GM13977 (cell line): ENCODE results near the gene VSIR.

Source experiments
- DNase-seq: peaks from one replicate; pipeline ENCODE4 v3.0.0; 2012; ENCODE audit warnings: low spot score
- CTCF ChIP-seq: IDR thresholded peaks from 2 replicates; pipeline ENCODE4 v1.5.1; 2012; ENCODE audit warnings: mild to moderate bottlenecking, control low read depth; ENCODE audit not compliant: insufficient read depth; ENCODE audit errors: extremely low read depth, missing control alignments
- in situ Hi-C: fragments of 300-500 bp; cut with MboI; formaldehyde crosslinking; loops from one replicate; pipeline ENCODE4 v1.12.0; 2022; ENCODE audit warnings: low sequenced_read_pairs, low pct_unique_long_range_greater_than_20kb, mixed read lengths, inconsistent platforms; ENCODE audit not compliant: unreplicated experiment

Gene VSIR

GRCh38 chr10:71723311-71723710 is 50.0 kb downstream of the VSIR start:
- in situ Hi-C loops: no loop called here
- no peak for DNase-seq

GRCh38 chr10:71722849-71723248 is 50.5 kb downstream of the VSIR start:
- no peak for TF ChIP-seq CTCF
- no peak for DNase-seq
- in situ Hi-C loops: no loop called here

More at GRCh38 chr10:71723311-71723710, 50.0 kb downstream of the VSIR start:
- TF ChIP-seq CTCF: no peak

DNA sequence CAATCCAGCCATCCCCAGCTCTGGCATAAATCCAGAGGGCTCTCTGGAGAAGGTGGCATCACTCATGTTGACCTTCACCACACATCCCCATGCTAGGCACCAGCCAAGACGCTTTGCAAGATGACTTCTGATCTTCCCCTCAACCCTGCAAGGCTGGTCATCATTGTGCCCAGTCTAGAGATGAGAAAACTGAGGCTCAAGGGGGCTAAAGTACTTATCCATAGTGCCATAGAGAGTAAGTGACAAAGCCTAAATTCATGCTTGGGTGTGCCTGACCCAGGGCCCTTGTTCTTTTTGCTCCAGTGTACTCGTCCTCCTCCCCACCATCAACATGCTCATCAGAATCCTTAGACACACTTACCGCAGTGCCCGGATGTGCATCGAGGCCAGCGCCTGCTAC is 52.0 kb downstream of the VSIR start:
- in situ Hi-C loops: no loop called here
- DNase-seq: no peak
- no peak for TF ChIP-seq CTCF

- TF ChIP-seq CTCF: no peak
- no peak for DNase-seq
- in situ Hi-C loops: no loop called here
Measured at GRCh38 chr10:71720288-71720687, 53.0 kb downstream of the VSIR start.

- DNase-seq: no peak
- in situ Hi-C loops: loop anchor here (10.0 kb wide), 1 partner anchor 405 kb away; the partner anchor contains the start of gene SLC29A3
- TF ChIP-seq CTCF: no peak
Measured at GRCh38 chr10:71719464-71720201, 53.7 kb downstream of the VSIR start, which contains the start of gene C10orf105. TSS of gene C10orf105 (minus strand) at chr10:71719778. CDS start at chr10:71716337, 3,441 bp downstream.

GRCh38 chr10:71719042-71719441 is 54.3 kb downstream of the VSIR start:
- TF ChIP-seq CTCF: no peak
- no peak for DNase-seq
- in situ Hi-C loops: loop anchor here (10.0 kb wide), 1 partner anchor 404 kb away; the partner anchor contains the start of gene SLC29A3
